T47D (cell line): ENCODE measurements around the gene HDDC3.
A peak's percentile ranks its signal among the peaks of the same experiment; 100 is the strongest.
"Not testable (repeated sequence)": the region's sequence is repeated elsewhere in the genome, so short reads cannot be mapped to it uniquely, and the experiment has no call there.

Experiments
- DNase-seq, 2 experiments: peaks; one replicate each; pipeline versions ENCODE4 v3.0.0 to v3.0.0-alpha.2; 2011 to 2012; ENCODE audit warnings: low read depth in 1 of 2, low spot score in 1 of 2
- JUND ChIP-seq: IDR thresholded peaks from 2 replicates; pipeline ENCODE4 v1.6.1; 2012; ENCODE audit warnings: low read depth
- in situ Hi-C: cut with HindIII; loops from 2 replicates; pipeline ENCODE4 v1.10.0; 2016; ENCODE audit warnings: low sequenced_read_pairs, low pct_unique_long_range_greater_than_20kb

The HDDC3 gene

DNA sequence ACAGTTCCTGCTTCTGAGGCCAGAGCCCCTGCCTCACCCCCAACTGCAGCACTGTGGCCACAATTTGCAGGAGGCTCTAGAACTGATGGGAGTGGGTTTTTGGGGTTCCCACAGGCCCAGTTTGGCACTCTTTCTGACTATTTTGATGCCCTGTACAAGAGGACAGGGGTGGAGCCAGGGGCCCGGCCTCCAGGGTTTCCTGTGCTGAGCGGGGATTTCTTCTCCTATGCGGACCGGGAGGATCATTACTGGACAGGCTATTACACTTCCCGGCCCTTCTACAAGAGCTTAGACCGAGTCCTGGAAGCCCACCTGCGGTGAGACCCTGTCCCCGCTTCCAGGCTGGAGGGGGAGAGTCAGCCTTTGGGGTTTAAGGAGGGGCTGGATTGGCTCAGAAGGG, 22.4 kb downstream of the HDDC3 start:
- no peak for TF ChIP-seq JUND
- in situ Hi-C loops, result no loop called here
- DNase-seq, result no peak

DNA sequence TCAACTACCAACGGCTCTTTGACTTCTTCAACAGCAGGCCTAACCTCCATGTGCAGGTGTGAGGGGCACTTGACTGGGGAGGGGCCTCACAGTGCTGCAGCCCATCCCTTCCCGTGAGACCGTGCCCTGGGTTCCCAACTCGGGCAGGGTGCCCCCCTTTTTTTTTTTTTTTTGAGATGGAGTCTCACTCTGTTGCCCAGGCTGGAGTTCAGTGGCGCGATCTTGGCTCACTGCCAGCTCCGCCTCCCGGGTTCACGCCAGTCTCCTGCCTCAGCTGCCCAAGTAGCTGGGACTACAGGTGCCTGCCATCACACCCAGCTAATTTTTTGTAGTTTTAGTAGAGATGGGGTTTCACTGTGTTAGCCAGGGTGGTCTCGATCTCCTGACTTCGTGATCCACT, 22.9 kb downstream of the HDDC3 start:
- DNase-seq, in situ Hi-C loops: not testable (repeated sequence)

DNA sequence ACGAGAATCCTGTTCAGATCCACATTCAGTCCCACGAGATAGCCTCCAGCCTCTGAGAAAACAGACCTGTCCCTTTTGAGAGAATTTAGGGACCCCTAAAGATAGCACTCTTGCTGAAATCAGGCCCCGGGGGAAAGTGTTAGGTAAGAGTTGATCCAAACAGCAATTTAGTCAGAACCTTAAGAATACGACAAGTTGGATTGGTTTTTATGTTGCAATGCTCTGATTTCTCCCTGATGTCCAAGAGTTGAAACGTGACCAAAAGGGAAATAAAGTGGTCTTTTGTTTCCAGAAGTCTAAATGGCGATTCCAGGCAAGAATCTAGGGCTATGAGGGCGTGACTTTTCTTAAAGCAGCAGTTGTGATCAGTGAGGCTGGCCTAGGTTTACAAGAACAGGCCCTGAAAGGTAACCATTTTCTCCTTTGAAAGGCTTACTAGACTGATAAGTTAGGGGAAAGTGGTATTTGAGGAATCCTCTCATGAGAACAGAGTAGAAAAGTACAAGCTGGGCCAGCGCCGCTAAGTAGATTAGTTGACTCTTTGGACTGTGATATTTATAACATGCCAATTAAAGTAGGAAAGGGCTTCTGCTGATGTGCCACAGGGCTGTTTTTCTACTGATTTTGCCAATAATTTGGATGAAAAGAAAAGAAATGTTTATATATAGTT, 24.4 kb downstream of the HDDC3 start:
- DNase-seq, result no peak
- in situ Hi-C loops, result no loop called here
- TF ChIP-seq JUND, result no peak

DNA sequence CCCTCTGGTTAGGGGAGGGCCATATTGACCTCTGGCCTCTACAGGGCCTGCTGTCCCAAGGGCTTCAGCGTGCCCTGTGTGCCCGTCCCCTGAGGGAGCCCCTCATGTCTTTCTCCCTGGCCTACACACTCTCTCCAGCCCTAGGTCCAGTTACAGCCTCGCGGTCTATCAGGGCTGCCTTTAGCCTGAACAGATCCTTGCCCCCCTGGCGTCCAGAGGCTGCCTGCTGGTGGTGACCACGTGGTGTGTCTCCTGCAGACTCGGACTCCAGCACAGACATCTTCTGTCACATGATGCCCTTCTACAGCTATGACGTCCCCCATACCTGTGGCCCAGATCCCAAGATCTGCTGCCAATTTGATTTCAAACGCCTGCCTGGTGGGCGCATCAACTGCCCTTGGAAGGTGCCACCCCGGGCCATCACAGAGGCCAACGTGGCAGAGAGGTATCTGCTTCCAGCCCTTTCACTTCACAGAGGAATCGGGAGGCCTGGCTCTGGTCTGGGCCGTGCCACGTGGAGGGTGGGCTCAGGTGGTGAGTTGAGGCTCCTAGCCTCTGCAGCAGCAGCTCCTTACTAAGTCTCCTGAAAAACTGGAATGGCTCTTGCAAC, 25.2 kb downstream of the HDDC3 start:
- no peak for TF ChIP-seq JUND
- no peak for DNase-seq
- in situ Hi-C loops, result no loop called here

DNA sequence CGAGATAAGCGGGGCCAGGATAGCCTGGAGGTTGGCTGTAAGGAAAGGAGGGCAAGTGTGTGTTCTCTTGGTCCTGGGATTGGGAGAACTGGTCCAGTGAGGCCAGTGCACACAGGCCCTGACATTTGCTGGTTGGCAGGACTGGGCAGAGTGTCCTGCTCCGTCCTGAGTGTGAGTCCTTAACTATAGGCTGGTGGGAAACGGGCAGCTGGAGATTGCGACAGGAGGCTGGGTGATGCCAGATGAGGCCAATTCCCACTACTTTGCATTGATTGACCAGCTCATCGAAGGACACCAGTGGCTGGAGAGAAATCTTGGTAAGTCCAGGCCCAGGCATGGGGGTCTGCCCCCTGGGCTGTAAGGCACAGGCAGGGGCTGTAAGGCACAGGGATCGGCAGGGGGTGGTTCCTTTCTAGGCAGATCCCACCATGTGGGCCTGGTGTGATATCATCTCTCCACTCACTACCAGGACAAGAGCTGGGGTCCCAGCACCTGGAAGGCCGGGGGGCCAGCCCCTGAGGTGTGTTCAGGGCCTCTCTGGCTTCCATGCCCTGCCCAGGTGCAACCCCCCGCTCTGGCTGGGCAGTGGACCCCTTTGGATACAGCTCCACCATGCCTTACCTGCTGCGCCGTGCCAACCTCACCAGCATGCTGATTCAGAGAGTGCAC, 26.0 kb downstream of the HDDC3 start:
- in situ Hi-C loops, result no loop called here
- TF ChIP-seq JUND, result no peak
- no peak for DNase-seq

DNA sequence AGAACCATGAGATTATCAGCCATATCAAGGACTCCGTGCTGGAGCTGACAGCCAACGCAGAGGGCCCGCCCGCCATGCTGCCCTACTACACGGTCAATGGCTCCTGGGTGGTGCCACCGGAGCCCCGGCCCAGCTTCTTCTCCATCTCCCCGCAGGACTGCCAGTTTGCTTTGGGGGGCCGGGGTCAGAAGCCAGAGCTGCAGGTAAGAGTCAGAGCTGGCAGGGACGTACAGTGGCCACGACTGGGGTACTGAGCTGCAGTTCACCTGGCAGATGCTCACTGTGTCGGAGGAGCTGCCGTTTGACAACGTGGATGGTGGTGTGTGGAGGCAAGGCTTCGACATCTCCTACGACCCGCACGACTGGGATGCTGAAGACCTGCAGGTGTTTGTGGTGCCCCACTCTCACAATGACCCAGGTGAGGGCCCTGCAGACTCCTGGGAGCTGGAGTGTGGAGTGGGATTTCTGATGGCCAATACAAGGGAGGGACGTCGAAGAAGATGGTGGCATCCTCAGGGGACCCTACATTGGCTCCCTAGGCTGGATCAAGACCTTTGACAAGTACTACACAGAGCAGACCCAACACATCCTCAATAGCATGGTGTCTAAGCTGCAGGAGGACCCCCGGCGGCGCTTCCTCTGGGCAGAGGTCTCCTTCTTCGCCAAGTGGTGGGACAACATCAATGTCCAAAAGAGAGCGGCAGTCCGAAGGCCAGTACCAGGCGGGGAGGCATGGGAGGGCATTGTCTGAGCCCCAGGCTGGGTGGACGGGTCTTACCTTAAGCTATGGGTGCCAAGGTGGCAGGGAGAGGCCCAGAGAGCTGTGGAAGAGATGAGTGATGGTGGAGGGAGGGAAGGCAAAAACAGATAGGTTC, 26.8 kb downstream of the HDDC3 start:
- in situ Hi-C loops, result no loop called here
- no peak for DNase-seq
- no peak for TF ChIP-seq JUND

DNA sequence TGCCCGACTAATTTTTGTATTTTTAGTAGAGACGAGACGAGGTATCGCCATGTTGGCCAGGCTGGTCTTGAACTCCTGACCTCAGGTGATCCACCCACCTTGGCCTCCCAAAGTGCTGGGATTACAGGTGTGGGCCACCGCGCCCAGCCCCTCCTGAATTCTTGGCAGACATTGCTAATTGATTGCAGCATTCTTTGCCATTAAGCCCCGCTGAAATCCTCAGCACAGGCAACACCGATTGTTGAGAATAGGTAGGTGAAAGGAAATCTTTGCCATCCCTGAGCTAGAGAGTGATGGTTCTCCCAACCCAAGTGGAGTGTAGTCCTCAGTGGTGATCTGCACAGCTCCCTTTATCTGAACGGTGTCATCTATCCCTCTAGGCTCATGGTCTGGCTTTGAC, 27.6 kb downstream of the HDDC3 start:
- no peak for DNase-seq
- in situ Hi-C loops, result no loop called here
- no peak for TF ChIP-seq JUND

DNA sequence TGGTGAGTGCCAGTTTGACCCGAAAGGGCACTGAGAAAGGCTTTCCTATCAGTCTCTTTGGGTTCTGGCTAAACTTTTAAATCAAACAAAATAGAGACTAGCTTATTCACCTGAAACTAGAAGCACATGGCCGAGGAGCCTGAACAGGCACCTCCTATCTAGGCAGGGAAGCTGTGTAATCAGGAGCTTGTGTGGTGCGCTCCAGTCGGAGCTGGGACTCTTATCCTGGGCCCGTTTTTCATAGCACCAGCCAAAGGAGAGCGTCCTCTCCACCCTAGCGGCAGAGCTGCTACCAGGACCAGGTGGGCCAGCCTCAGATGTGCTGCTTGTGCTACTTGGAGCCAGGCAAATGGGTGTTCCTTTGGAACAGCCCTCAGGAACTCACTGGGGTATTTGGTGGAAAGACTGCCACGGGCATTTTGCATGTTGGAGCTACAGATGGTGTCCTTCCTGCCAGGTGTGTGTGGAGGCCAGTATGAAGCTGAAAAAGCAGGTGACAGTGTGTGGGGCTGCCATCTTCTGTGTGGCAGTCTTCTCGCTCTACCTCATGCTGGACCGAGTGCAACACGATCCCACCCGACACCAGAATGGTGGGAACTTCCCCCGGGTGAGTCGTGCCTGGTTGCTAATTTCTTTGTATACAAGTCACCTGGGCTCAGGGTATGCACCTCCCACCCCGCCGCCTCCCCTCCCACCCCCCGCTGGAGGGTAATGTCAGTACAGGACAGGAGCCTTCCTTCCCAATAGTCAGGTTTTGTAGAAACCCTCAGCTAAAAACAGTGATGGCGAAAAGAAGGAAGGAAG, 28.4 kb downstream of the HDDC3 start:
- in situ Hi-C loops, result no loop called here
- TF ChIP-seq JUND, result no peak
- peak; percentile 17 to 47 for DNase-seq

DNA sequence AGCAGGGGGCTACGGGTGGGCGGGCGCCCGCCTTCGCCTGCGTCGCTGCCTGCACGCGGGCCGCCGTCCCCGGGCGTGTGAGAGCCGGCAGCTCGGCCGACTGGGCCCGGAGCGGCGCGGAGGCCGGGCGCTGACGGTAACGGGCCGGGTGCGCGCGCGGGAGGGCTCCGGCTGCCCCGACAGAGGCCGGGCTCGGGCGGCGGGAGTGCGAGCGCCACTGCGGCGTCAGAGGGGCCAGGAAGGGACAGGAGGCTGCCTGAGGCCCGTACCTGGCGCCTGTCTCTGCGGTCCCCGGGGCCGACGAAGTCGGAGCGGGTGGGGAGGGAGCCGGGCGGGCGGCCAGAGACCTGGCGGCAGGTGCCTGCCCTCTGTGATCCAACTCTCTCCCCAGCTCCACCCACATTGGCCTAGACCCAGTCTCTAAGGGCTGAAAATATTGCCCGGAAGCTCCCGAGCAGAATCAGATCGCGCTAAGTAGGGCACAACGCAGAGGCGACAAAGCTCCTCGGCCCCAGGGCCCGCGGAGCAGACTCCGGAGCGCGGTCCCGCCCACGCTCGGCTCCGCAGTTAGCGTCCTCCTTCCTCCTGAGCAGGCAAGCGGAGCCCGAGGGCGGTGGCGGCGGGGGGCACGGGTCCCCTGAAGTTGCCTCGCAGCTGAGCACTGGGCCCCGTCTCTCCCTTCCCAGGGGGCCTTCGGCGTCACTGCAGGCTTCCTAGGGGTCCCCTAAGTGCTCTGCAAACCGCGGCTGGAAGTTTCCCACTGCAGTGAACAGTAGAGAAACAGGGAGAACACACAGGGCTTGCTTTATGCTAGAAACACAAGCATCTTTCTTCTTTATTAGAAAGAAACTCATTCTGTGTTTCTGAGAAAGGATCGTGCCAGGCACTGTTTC, 29.3 kb downstream of the HDDC3 start, which contains the start of gene MAN2A2:
TSS of gene MAN2A2 (plus strand) at position 463 of the 893 bp plus-strand sequence. CDS start 906 bp downstream, outside the sequence.
- TF ChIP-seq JUND, result no peak
- in situ Hi-C loops, result no loop called here
- DNase-seq, result peak; percentile 64 to 83

DNA sequence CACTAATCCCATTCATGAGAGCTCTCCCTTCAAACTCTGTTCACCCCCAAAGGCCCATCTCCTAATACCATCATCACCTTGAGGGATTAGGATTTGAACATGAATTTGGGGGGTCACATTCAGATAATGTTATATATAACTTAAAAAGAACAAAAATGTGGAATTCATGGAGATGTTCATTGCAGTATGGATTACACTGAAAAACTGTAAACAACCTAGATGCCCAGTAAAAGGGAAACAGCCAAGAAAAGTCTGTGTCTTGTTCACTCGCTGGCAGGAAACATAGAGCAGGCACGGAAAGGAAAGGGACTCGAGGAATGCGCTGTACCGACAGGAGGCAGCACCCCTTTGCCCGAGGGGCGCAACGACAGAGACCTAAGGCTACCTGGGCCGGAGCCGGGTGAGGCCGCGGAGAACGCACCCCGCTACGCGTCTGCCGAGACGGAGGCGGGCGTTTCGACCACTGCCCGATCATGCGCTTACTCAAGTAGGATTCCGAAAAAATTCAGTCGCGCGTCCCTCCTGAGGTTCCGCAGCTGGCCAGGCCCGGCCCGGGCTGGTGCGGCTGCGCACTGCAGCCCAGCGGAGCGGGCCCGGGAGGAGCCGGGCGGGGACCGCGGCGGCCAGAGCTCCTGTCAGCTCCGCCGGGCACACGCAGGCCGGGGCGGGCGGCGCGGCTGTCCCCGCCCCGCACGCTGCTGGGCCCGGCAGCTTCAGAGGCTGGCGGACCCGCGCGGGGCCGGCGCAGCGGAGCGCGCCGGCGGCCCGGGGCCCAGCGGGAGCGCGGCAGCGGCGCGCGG, 30.1 kb downstream of the HDDC3 start:
- DNase-seq, result peak; percentile 84 to 98
- in situ Hi-C loops, result no loop called here
- TF ChIP-seq JUND, result no peak
